Fibroblast of skin of abdomen (primary cell): Measurements from ENCODE around the gene PSME4.
"Not testable (repeated sequence)": the region's sequence is repeated elsewhere in the genome, so short reads cannot be mapped to it uniquely, and the experiment has no call there.

Source experiments
- DNase-seq: peaks from one replicate; pipeline ENCODE4 v3.0.0-alpha.2; 2013

PSME4 gene

DNA sequence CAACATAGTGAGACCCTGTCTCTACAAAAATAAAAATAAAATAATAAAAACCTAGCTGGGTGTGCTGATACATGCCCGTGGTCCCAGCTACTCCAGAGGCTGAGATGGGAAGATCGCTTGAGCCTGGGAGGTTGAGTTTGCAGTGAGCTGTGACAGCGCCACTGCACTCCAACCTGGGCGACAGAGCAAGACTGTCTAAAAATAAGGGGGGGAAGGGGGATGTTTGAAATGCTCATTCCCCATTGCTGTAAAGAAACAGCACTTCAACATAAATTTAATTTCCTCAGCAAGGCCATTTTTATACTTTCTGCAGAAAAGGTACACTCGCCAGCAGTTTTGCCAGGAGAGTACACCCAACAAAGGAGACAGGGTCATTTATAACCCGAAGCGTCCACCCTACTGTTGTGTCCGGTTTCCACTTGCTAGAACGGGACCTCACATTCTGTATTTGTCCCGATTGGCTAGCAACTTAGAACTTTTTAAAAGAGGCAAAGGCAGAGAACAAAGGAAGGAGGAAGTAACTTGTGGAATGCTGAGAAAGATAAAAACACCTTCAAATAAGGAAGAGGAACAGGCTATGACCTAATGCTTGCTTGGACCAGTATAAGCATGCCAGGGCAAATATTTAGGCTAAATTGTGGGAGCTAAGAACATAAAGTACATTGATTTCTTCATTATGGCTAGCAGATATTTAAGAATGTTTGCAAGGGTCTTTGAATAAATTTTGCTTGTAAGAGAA is 9.1 kb downstream of the PSME4 start:
- DNase-seq, result not testable (repeated sequence)

GRCh38 chr2:53960476-53960875 is 10.3 kb downstream of the PSME4 start:
- no peak for DNase-seq

DNA sequence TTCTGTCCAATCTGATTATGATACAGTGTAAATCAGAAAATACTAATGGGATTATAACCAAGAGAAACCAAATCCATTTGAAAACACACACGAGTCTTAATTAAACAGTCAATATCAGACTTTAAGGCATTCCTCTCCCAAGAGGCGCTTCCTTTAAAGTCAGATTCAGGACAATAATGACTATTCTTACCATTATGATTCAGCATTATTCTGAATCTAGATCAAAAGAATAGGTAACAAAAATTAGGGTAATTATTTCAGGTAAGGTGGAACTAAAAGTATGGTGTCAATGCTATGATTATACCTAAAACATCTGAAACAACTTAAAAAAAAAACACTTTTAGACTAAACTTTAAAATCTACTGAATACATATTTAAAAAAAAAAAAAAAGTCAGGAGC is 12.3 kb downstream of the PSME4 start:
- no peak for DNase-seq

DNA sequence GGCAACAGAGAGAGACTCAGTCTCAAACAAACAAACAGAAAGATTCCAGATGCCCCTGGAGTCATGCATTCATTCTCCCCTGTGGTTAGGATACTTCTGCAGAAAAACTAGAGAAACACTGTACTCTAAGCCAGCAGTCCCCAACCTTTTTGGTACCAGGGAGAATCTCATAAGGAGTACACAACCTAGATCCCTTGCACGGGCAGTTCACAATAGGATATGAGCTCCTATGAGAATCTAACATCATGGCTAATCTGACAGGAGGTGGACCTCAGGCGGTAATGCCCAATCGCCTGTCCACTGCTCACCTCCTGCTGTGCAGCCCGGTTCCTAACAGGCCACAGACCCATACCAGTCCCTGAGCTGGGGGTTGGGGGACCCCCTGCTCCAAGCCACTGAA is 18.3 kb downstream of the PSME4 start:
- DNase-seq, result no peak

- DNase-seq, result no peak
Observed at GRCh38 chr2:53949457-53949856, 21.3 kb downstream of the PSME4 start.

DNA sequence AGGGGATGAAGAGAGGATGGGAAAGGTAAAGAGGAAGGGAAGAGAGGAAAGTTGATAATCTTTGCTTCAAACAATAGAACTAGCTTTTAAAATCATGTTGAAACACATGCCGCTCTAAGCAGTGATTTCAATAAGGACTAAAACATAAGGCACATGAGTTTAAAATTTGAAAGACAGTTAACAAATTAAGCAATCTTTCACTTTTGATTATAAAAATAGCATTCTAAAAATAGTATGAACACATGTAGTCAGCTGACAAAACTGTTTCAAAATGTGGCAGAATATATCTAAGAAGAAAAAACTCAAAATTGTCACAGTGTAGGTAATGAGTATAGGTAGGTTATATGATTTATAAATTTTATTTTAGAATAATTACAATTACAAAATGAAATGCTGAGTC is 25.3 kb downstream of the PSME4 start:
- no peak for DNase-seq

- no peak for DNase-seq
Observed at GRCh38 chr2:53944542-53944941, 26.3 kb downstream of the PSME4 start.

- DNase-seq, result no peak
Observed at GRCh38 chr2:53942280-53942679, 28.5 kb downstream of the PSME4 start.

DNA sequence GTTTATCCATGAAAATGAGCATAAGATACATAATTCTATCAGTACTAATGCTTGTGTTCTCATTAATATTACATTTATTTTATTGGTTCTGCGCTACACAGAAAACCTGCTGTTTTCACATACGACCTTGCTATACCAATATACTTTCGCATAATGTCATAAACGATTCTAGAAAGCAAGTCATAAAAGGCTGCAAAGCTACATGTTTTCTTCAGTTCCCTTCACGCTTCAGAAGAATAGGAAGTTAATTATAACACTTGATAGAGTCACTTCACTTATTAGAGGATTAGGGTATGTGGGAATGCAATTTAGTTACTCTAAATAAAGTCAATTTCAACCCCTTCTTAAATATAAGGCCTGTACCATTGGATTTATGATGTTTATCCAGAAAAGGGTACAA is 29.0 kb downstream of the PSME4 start:
- DNase-seq, result no peak

DNA sequence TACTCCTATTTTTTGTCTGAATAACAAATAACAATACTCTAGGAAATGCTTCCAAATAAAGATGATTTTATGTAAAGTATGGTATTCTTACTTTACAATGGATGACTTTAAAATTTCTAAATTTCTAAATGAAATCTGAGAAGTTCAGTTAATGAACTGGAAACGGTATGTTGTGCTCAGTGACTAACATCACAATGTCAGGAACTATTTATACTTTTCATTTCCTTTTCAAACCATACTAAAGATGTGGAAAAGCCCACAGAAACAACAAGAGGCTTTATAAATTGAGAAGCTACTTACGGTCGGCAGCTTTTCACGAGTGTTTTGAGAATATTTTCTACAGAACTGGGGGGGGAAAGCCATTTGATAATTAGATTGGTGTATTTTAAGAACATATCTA is 31.1 kb downstream of the PSME4 start:
- DNase-seq, result no peak

DNA sequence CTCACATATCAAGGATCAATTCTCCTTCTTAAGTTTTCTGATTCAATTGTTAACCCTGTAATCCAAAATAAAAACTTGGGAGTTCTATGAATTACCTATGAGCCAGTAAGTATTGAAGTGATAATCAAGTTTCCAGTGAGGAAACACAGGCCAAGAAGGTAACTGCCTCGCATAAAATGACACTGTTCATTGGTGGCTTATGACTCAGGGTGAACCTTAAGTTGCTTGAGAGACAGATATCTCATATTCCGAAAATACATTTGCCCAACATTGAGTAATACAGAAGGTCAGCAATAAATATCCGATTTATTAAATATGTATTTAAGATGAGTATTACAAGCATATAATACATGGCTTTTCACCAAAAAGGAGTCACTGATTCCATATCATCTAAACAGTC is 31.9 kb downstream of the PSME4 start:
- DNase-seq, result no peak

- no peak for DNase-seq
Observed at GRCh38 chr2:53933329-53933728, 37.5 kb downstream of the PSME4 start.

DNA sequence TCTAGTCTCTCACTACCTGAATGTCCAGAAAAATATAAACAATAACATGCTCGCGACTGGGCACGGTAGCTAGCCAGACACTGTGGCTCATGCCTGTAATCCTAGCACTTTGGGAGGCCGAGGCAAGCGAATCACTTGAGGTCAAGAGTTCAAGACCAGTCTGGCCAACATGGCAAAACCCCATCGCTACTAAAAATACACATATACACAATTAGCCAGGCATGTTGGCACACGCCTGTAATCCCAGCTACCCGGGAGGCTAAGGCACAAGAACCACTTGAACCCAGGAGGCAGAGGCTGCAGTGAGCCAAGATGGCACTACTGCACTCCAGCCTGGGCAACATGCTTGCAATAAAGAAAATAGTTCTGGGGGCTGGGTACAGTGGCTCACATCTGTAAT is 44.5 kb downstream of the PSME4 start:
- DNase-seq, result not testable (repeated sequence)

GRCh38 chr2:53913721-53914120 is 57.1 kb downstream of the PSME4 start:
- peak; percentile 22 for DNase-seq

GRCh38 chr2:53911434-53912189 is 59.2 kb downstream of the PSME4 start:
- no peak for DNase-seq

GRCh38 chr2:53907582-53907981 is 63.2 kb downstream of the PSME4 start:
- no peak for DNase-seq

DNA sequence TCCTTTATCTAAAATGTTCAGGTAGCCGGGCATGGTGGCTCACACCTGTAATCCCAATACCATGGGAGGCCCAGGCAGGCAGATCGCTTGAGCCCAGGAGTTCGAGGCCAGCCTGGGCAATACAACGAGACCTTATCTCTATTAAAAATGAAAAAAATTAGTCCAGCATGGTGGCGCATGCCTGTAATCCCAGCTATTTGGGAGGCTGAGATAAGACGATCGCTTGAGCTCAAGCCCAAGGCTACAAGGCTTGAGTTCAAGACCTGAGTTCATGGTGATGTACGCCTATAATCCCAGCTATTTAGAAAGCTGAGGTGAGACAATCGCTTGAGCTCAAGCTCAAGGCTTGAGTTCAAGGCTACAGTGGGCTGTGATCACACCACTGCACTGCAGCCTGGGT is 65.4 kb downstream of the PSME4 start:
- DNase-seq, result no peak

- DNase-seq, result no peak
Observed at GRCh38 chr2:53903011-53903410, 67.8 kb downstream of the PSME4 start.

DNA sequence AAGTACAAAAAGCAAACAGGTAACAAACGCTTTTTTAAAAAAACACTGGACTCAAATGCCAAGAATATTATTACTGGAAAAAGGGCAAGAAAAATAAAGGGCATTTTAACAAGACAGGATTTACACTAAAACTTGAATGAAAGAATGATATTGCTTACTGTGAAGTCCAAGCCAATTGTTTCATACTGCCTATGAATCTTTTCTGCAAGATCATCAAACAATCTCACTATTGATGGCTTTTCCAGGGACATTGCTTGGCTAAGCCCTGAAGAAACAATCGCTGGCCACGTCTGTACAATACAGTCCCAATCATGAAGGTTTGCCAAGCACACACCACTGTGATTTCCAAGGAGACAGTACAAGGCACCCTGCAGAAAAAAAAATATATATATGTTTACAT is 69.6 kb downstream of the PSME4 start:
- no peak for DNase-seq

GRCh38 chr2:53896864-53897263 is 73.9 kb downstream of the PSME4 start:
- DNase-seq, result peak; percentile 53

- DNase-seq, result no peak
Observed at GRCh38 chr2:53886406-53887280, 84.2 kb downstream of the PSME4 start.

DNA sequence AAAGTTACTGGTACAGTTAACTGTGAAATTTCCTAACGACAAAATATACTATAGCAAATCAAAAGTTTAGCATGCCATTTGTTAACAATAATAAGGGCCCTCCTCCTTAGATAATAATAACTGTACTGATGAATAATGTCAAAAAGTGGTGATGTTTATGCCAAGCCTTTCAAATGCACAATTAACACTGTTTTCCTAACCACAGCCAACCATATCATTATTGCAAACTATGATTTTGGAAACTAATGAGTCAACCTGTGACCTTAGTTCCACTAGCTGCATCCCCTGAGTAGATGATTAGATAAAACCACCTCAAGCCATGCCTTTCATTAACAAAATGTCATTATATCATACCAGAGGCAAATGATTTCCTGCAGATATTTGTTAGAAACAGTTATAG is 85.9 kb downstream of the PSME4 start:
- DNase-seq, result no peak

- DNase-seq, result no peak
Observed at GRCh38 chr2:53881986-53882385, 88.8 kb downstream of the PSME4 start.
